ENCODE measurements around the gene PRAMEF6.
"Not testable (repeated sequence)": the region's sequence is repeated elsewhere in the genome, so short reads cannot be mapped to it uniquely, and the experiment has no call there.

The PRAMEF6 gene

DNA sequence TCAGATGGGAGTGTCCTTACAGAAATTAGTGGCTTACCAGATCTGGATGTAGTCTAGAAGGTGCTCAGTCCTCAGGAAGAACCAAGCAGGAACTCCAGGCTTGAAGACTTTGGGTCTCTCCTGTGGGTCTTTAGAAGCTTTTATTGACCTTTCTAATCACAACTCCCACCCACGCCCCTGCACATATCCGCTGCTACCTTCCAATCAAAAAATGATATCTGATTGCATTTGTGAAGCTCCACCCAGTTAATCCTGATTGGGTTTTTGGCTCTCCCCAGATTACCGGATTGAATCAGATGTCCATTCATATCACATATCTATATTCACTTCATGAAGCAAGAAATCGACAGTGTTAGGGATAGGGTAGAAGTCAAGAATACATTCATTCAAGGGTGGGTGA lies at the start of gene PRAMEF6:
PRAMEF6 (minus strand) TSS at position 101 of the 400 bp plus-strand sequence. CDS start 5,062 bp downstream, outside the sequence.
- not testable (repeated sequence) for DNase-seq

DNA sequence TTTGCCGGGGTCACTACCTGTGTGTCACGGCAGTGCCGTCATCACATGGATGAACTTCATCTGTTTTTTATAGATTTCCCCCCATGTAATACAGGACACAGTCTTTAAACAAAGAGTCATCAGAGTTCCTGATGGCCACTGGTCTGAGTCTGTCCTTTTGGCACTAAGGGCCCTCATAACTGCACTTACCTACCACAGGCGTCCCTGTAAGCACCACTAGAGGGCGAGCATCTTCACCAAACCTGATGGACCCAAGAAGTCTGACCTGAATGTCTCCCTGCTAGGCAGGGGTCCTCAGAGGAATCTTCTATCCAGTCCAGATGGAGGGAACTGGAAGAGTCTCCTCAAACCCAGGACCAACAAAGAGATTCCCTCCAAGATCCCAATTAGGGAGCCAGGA lies 23.0 kb downstream of the PRAMEF6 start:
- not testable (repeated sequence) for DNase-seq

DNA sequence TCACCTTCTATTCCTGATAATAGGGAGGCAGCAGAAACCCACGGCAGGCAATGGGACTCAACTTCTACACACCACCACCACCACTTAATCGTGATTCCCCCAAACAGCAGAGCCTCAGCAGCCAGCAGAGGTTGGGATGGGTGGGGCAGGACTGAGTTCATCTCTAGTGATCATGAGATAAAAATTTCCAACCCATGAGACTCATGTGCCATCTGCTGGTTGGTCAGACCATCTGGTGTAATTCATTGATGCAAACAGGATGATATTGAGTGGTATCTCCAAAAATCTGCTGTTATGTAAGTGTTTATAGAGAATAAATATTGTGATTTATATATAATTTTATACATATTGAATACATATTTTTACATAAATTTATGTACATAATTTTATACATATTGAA lies 25.6 kb downstream of the PRAMEF6 start:
- DNase-seq: not testable (repeated sequence)

DNA sequence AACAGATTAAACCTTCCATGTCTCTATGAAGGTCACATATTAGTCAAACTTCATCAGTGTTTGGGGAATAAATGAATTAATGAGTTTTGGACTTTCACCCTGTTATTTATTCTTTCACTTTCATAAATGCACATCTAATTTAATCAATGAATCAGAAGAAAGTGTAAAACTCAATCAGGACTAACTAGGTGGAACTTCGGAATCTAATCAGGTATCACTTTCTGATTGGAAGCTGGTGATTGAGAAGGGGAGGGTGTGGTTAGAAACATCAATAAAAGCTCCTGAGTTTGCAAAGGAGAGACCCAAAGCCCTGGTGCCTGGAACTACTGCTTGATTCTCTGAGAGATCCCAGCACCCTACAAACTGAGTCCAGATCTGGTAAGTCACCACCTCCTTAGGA lies 31.1 kb downstream of the PRAMEF6 start, which contains the start of gene PRAMEF7:
PRAMEF7 (plus strand) TSS at position 301 of the 400 bp plus-strand sequence. CDS start 1,083 bp downstream, outside the sequence.
- not testable (repeated sequence) for DNase-seq

DNA sequence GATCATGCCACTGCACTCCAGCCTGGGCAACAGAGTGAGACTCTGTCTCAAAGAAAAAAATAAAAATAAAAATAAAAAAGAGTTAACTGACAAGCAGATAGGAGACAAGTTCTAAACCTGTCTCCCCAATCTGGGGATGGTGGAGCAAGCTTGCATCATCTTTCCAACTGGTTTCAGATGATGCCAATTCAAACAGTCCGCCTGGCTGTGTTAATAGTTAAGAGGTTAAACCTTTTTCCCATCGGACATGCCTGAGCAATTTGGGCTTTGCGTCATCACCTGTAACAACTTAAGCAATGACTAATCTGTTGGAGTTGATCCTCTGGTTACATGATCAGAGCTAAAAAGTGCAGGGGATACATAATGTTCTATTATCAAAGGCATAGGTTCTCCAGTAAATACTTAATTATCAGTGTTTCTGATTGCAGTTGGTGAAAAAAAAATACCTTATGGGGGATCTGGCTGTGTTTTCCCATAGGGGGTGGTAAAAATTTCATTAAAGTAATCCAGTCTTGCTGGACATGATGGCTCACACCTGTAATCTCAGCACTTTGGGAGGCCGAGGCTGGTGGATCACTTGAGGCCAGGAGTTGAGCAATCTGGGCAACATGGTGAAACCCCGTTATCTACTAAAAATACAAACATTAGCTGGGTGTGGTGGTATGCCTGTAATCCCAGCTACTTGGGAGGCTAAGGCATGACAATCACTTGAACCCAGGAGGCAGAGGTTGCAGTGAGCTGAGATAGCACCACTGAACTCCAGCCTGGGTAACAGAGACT lies 43.4 kb downstream of the PRAMEF6 start:
- DNase-seq: not testable (repeated sequence)

DNA sequence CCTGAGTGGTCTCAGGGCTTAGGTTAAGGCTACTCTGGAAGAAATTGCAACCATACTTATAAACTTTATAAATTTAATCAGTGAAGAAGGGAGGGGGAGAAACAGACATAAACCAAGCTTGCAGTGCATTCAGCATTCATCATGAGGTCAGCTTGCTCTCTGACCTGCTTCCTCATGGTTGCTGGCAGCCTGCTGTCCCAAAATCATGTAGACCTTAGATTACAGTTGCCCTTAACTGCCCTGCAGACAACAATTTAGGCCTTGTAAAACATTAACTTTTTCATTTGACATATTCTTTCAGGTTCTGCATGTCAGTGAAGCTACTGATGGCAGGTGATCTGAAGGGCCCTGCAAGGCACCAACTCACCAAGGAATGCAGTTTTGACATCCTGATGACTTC lies 48.2 kb downstream of the PRAMEF6 start:
- not testable (repeated sequence) for DNase-seq

DNA sequence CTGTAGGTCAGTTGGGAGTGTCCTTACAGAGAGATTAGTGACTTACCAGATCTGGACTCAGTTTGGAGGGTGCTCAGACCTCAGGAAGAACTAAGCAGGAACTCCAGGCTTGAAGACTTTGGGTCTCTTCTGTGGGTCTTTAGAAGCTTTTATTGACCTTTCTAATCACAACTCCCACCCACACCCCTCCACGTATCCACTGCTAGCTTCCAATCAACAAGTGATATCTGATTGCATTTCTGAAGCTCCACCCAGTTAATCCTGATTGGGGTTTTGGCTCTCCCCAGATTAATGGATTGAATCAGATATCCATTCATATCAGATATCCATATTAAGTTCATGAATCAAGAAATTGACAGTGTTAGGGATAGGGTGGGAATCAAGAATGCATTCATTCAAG lies 49.2 kb downstream of the PRAMEF6 start, which contains the start of gene PRAMEF10:
PRAMEF10 (minus strand) TSS at position 101 of the 400 bp plus-strand sequence. CDS start 2,423 bp downstream, outside the sequence.
- DNase-seq: not testable (repeated sequence)
